Spinal cord (tissue), 10 donors: ENCODE measurements around the gene FN1. TPM values are rescaled to one million over a fixed set of nuclear protein-coding genes. Genes with fewer than 3 reads are reported as not detected.

Experiments used
- DNase-seq, 6 donors: peaks; one replicate each; pipeline versions ENCODE4 v3.0.0 to v3.0.0-alpha.2; 2013 to 2015; ENCODE audit warnings: low spot score in 6 of 6, low read depth in 4 of 6
- H3K27ac ChIP-seq: one replicate; pipeline ENCODE4 v1.5.1; 2013; ENCODE audit warnings: low read depth, low read length, control low read depth
- H3K27me3 ChIP-seq: one replicate; pipeline ENCODE4 v1.6.1; 2013; ENCODE audit warnings: low read length; ENCODE audit not compliant: control insufficient read depth, insufficient read depth
- H3K36me3 ChIP-seq: one replicate; pipeline ENCODE4 v1.6.1; 2013; ENCODE audit warnings: low read length; ENCODE audit not compliant: control insufficient read depth, insufficient read depth
- H3K4me1 ChIP-seq: one replicate; pipeline ENCODE4 v1.6.1; 2013; ENCODE audit warnings: low read length; ENCODE audit not compliant: control insufficient read depth, insufficient read depth
- H3K4me3 ChIP-seq: one replicate; pipeline ENCODE4 v1.5.1; 2013; ENCODE audit warnings: low read depth, low read length, control low read depth
- H3K9me3 ChIP-seq: one replicate; pipeline ENCODE4 v1.6.1; 2013; ENCODE audit warnings: low read length; ENCODE audit not compliant: control insufficient read depth, insufficient read depth
- WGBS: methylation state at CpG from one replicate; pipeline ENCODE4 v1.1.5; 2013; ENCODE audit warnings: missing lambda C conversion rate; ENCODE audit not compliant: insufficient coverage; 5-methylcytosine and 5-hydroxymethylcytosine counted together
- polyA plus RNA-seq, 2 donors: library from polyadenylated mRNA; unstranded; fragments of 120-200 nt; gene quantifications; one replicate each; pipeline ENCODE4 v1.2.1, GENCODE V29; 2013; ENCODE audit not compliant: insufficient read length in 2 of 2
- total RNA-seq, 2 donors: library from RNA; depleted of rRNA in 1 of 2; stranded (reverse); fragments of 120-200 nt in 1 of 2; fragments of >200 nt in 1 of 2; gene quantifications; one replicate each; pipeline versions ENCODE4 v1.2.3 to v1.2.4, GENCODE V29; 2013 to 2014
- donor health status: healthy.

FN1 gene
- total and polyA plus RNA-seq, 4 donors, result 281 to 1,973 (median 522) TPM

- H3K27me3 ChIP-seq, result no peaks in the 10 kb centered on the region
- no CpG with 5 or more reads among the region's 3 CpGs for WGBS
- H3K9me3 ChIP-seq, result no peaks in the 10 kb centered on the region
- no peak overlapping the region for H3K4me3 ChIP-seq
- no peak for DNase-seq
- H3K4me1 ChIP-seq, result no peaks in the 10 kb centered on the region
- no peaks in the 10 kb centered on the region for H3K36me3 ChIP-seq
- no peak overlapping the region for H3K27ac ChIP-seq
Measured at GRCh38 chr2:215369181-215369760, 66.6 kb downstream of the FN1 start.

GRCh38 chr2:215368493-215368809 is 67.4 kb downstream of the FN1 start:
- Histone ChIP-seq H3K27ac (no peak overlapping the region), H3K36me3 (peaks cover under 1% of the 10 kb centered on the region), H3K9me3 (no peaks in the 10 kb centered on the region), H3K4me1 (no peaks in the 10 kb centered on the region), H3K27me3 (no peaks in the 10 kb centered on the region), H3K4me3 (no peak overlapping the region)
- DNase-seq, result no peak

GRCh38 chr2:215367662-215368492 is 68.0 kb downstream of the FN1 start:
- Histone ChIP-seq H3K27ac (no peak overlapping the region), H3K36me3 (peaks cover 4% of the 10 kb centered on the region), H3K4me1 (no peaks in the 10 kb centered on the region), H3K27me3 (no peaks in the 10 kb centered on the region), H3K9me3 (no peaks in the 10 kb centered on the region), H3K4me3 (no peak overlapping the region)
- 89% methylated on average over 3 of the region's 11 CpGs for WGBS
- no peak for DNase-seq

- Histone ChIP-seq H3K27ac (no peak overlapping the region), H3K9me3 (no peaks in the 10 kb centered on the region), H3K4me1 (no peaks in the 10 kb centered on the region), H3K27me3 (no peaks in the 10 kb centered on the region), H3K36me3 (peaks cover 10% of the 10 kb centered on the region), H3K4me3 (no peak overlapping the region)
- no CpG with 5 or more reads among the region's 4 CpGs for WGBS
- no peak for DNase-seq
Measured at GRCh38 chr2:215366440-215367032, 69.3 kb downstream of the FN1 start.

GRCh38 chr2:215365184-215365658 is 70.6 kb downstream of the FN1 start:
- Histone ChIP-seq H3K27me3 (no peaks in the 10 kb centered on the region), H3K27ac (no peak overlapping the region), H3K9me3 (no peaks in the 10 kb centered on the region), H3K36me3 (peaks cover 10% of the 10 kb centered on the region), H3K4me1 (no peaks in the 10 kb centered on the region), H3K4me3 (no peak overlapping the region)
- no peak for DNase-seq
- WGBS, result 100% methylated on average over 1 of the region's 4 CpGs

GRCh38 chr2:215364157-215365155 is 71.4 kb downstream of the FN1 start:
- WGBS, result 95% methylated on average over 4 of the region's 10 CpGs

GRCh38 chr2:215363461-215364156 is 72.3 kb downstream of the FN1 start:
- no peaks in the 10 kb centered on the region for H3K27me3 ChIP-seq
- DNase-seq, result no peak
- H3K27ac ChIP-seq, result no peak overlapping the region
- H3K4me3 ChIP-seq, result no peak overlapping the region
- H3K36me3 ChIP-seq, result peaks cover 10% of the 10 kb centered on the region
- H3K4me1 ChIP-seq, result no peaks in the 10 kb centered on the region
- no peaks in the 10 kb centered on the region for H3K9me3 ChIP-seq
- 80% methylated on average over 1 of the region's 2 CpGs for WGBS

More at GRCh38 chr2:215364157-215365155, 71.4 kb downstream of the FN1 start:
- Histone ChIP-seq H3K36me3 (peaks cover 10% of the 10 kb centered on the region), H3K4me1 (no peaks in the 10 kb centered on the region), H3K9me3 (no peaks in the 10 kb centered on the region), H3K4me3 (no peak overlapping the region), H3K27ac (no peak overlapping the region), H3K27me3 (no peaks in the 10 kb centered on the region)
- DNase-seq, result peak in 2 of 6 donors; percentile 6 to 14

- Histone ChIP-seq H3K27me3 (no peaks in the 10 kb centered on the region), H3K9me3 (no peaks in the 10 kb centered on the region), H3K4me3 (no peak overlapping the region), H3K4me1 (no peaks in the 10 kb centered on the region), H3K27ac (no peak overlapping the region), H3K36me3 (peaks cover 10% of the 10 kb centered on the region)
- DNase-seq, result no peak
- WGBS, result no CpG with 5 or more reads among the region's 2 CpGs
Measured at GRCh38 chr2:215363039-215363438, 72.8 kb downstream of the FN1 start.

GRCh38 chr2:215362562-215362904 is 73.3 kb downstream of the FN1 start:
- Histone ChIP-seq H3K27ac (no peak overlapping the region), H3K9me3 (no peaks in the 10 kb centered on the region), H3K4me1 (no peaks in the 10 kb centered on the region), H3K4me3 (no peak overlapping the region), H3K27me3 (no peaks in the 10 kb centered on the region), H3K36me3 (peaks cover 10% of the 10 kb centered on the region)
- no peak for DNase-seq
- 89% methylated on average over 3 of the region's 8 CpGs for WGBS
